ENCODE results near the gene MRGPRE.

MRGPRE gene

DNA sequence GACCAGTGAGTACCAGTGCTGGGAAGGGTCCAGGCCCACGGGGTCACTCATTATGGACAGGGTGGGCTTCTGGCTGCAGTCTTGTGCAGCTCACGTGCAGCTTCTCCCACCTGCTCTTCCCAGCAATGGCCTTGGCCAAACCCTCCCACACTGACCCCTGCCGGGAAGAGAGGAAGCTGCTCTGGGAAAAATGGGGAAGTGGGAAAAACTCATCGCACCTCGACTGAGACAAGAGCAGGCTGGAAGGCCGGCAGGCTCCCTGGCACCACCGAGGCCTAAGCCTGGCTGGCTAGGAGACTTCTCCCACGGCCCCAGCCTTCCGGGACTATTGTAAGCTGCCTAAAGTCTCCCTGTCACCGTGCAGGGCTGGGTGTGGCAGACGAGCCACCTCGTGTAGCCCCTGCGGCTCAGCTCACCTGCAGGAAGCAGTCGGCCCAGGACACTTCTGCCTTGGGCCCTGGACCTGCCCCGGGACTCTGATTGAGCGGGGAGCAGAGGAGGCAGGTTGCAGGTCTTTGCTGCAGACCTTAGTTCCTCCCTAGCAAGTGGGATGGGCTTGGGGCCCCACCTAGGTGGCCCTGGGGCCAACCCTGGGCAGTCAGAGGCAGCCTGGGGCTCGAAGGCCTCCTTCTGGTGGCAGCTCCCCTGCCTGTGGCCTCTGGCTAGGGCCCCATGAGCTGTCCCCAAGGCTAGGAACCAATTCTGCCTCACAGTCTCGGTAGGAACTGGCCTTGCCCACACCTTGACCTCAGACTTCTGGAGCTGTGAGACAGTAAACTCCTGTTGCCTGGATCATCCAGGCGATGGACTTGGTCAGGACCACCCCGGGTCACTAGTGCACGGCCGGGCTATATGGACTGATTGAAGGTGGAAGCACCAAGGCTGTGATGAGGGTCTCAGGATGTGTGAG is 36.7 kb downstream of the MRGPRE start:
- Histone ChIP-seq H3K27ac (ENCODE audit: insufficient read depth in 1 of 2, low read depth in 1 of 2, low read length in 2 of 2, poor library complexity in 1 of 2, severe bottlenecking in 2 of 2) (no peak overlapping the region), H3K9me3 (ENCODE audit: control extremely low read depth in 1 of 5, control insufficient read depth in 4 of 5, insufficient read depth in 2 of 5, low read depth in 1 of 5, low read length in 4 of 5) (no peaks in the 10 kb centered on the region), H3K36me3 (ENCODE audit: control insufficient read depth in 4 of 4, insufficient read depth in 4 of 4, low read length in 3 of 4) (no peaks in the 10 kb centered on the region), H3K27me3 (replicated peaks in 2 of 5; ENCODE audit: control insufficient read depth in 4 of 5, insufficient read depth in 5 of 5, low read length in 4 of 5) (peaks cover 0 to 5% (median 0%) of the 10 kb centered on the region in 5 experiments), H3K4me1 (ENCODE audit: control extremely low read depth in 1 of 4, control insufficient read depth in 4 of 4, insufficient read depth in 4 of 4, low read length in 3 of 4) (peaks cover 0 to 10% (median 2%) of the 10 kb centered on the region in 4 experiments), H3K4me3 (ENCODE audit: control insufficient read depth in 1 of 7, extremely low read depth in 1 of 7, insufficient read depth in 4 of 7, low read depth in 2 of 7, low read length in 6 of 7) (no peak overlapping the region)
- ChIA-PET POLR2A (no interaction called here), CTCF (interaction anchor here (1.0 to 1.8 kb wide), 7 partner anchors 10 to 86 kb away, joined by 3 to 6 read pairs (median 4); no protein-coding TSS in a partner anchor)
- WGBS (ENCODE audit: insufficient coverage) = 78% methylated on average over 21 of the region's 22 CpGs
- no peak for DNase-seq

DNA sequence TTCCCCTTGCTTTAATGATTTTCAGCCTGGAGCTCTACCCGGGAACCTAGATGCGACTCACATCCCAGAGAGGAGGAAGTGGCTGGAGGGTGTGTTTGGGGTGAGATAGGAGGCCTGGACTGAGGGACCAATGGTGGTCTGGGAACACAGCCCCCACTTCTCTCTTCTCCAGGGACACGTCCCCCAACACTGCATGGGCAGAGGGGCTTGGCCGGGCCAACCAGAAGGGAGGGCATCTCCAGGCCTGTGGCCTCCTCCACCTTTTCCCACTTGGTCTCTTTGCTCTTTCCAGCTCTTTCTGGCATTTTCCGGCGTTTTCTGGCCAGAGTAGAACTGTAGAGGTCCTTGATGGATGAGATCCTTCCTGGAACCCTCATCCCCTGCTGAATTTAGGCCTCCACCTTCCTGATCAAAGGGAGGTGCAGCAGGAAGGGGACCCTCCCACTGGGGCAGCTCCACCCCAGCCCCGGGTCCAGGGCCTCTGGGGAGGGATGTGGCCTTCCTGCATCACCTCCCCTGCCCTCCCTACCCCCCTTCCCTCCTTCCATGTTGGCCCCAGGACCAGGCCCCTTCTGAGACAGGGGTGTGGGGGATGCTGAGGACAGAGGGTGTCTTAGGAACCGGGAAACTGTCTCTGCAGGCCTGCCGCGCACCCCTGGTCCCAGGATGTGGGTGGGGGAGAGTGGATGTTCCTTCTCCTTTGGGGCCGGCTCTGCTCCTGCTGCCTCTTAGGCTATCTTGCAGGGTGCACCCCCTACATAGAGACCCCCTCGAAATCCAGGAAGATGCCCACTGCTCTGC is 38.0 kb downstream of the MRGPRE start:
- Histone ChIP-seq H3K27ac (ENCODE audit: insufficient read depth in 1 of 2, low read depth in 1 of 2, low read length in 2 of 2, poor library complexity in 1 of 2, severe bottlenecking in 2 of 2) (no peak overlapping the region), H3K9me3 (ENCODE audit: control extremely low read depth in 1 of 5, control insufficient read depth in 4 of 5, insufficient read depth in 2 of 5, low read depth in 1 of 5, low read length in 4 of 5) (no peaks in the 10 kb centered on the region), H3K27me3 (replicated peaks in 2 of 5; ENCODE audit: control insufficient read depth in 4 of 5, insufficient read depth in 5 of 5, low read length in 4 of 5) (no peaks in the 10 kb centered on the region), H3K4me1 (ENCODE audit: control extremely low read depth in 1 of 4, control insufficient read depth in 4 of 4, insufficient read depth in 4 of 4, low read length in 3 of 4) (peaks cover 0 to 10% (median 2%) of the 10 kb centered on the region in 4 experiments), H3K36me3 (ENCODE audit: control insufficient read depth in 4 of 4, insufficient read depth in 4 of 4, low read length in 3 of 4) (no peaks in the 10 kb centered on the region), H3K4me3 (ENCODE audit: control insufficient read depth in 1 of 7, extremely low read depth in 1 of 7, insufficient read depth in 4 of 7, low read depth in 2 of 7, low read length in 6 of 7) (no peak overlapping the region)
- ChIA-PET CTCF (interaction anchor here (1.1 to 1.2 kb wide), 2 partner anchors 14 to 85 kb away, joined by 3 read pairs; no protein-coding TSS in a partner anchor), POLR2A (no interaction called here)
- WGBS (ENCODE audit: insufficient coverage) = 87% methylated on average over 9 of the region's 12 CpGs
- no peak for DNase-seq

DNA sequence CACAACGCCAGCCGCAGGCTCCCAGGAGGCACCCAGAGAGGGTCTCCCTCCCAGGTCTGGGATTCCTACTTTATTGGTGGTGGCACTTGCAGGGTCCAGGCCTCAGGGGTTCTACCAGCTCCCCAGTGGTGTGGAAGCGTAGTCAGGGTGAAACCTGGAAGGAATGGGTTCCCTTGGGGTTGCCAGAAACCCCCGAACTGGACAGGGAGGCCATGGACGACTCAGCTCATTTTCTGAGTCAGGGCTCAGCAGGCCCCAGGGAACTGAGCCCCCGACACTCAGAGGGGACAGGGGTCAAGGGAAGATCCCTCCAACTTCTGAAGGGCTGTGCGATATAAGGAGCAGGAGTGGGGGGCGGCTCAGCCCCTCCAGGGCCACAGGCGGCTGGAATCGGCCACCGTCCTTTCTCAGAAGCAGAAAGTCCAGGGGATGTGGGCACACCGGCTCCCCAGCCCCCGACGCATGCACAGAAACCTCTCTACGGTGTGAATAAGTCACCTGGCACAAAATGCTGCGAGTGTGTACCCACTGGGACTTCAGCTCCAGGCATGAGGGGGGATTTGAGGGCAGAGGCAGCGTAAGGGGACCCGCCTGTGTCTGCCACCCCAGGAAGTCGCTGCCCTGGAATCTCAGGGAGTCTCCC is 38.7 kb downstream of the MRGPRE start:
- H3K27ac ChIP-seq (ENCODE audit: insufficient read depth in 1 of 2, low read depth in 1 of 2, low read length in 2 of 2, poor library complexity in 1 of 2, severe bottlenecking in 2 of 2) = no peak overlapping the region
- POLR2A ChIA-PET = no interaction called here
- H3K27me3 ChIP-seq (replicated peaks in 2 of 5; ENCODE audit: control insufficient read depth in 4 of 5, insufficient read depth in 5 of 5, low read length in 4 of 5) = no peaks in the 10 kb centered on the region
- no peaks in the 10 kb centered on the region for H3K9me3 ChIP-seq (ENCODE audit: control extremely low read depth in 1 of 5, control insufficient read depth in 4 of 5, insufficient read depth in 2 of 5, low read depth in 1 of 5, low read length in 4 of 5)
- no peaks in the 10 kb centered on the region for H3K36me3 ChIP-seq (ENCODE audit: control insufficient read depth in 4 of 4, insufficient read depth in 4 of 4, low read length in 3 of 4)
- DNase-seq = no peak
- WGBS (ENCODE audit: insufficient coverage) = 87% methylated on average over 18 of the region's 19 CpGs
- H3K4me1 ChIP-seq (ENCODE audit: control extremely low read depth in 1 of 4, control insufficient read depth in 4 of 4, insufficient read depth in 4 of 4, low read length in 3 of 4) = peaks cover 0 to 10% (median 2%) of the 10 kb centered on the region in 4 experiments
- CTCF ChIA-PET = interaction anchor here (1.1 kb wide), 1 partner anchor 15 kb away, joined by 3 read pairs; no protein-coding TSS in a partner anchor
- no peak overlapping the region for H3K4me3 ChIP-seq (ENCODE audit: control insufficient read depth in 1 of 7, extremely low read depth in 1 of 7, insufficient read depth in 4 of 7, low read depth in 2 of 7, low read length in 6 of 7)

DNA sequence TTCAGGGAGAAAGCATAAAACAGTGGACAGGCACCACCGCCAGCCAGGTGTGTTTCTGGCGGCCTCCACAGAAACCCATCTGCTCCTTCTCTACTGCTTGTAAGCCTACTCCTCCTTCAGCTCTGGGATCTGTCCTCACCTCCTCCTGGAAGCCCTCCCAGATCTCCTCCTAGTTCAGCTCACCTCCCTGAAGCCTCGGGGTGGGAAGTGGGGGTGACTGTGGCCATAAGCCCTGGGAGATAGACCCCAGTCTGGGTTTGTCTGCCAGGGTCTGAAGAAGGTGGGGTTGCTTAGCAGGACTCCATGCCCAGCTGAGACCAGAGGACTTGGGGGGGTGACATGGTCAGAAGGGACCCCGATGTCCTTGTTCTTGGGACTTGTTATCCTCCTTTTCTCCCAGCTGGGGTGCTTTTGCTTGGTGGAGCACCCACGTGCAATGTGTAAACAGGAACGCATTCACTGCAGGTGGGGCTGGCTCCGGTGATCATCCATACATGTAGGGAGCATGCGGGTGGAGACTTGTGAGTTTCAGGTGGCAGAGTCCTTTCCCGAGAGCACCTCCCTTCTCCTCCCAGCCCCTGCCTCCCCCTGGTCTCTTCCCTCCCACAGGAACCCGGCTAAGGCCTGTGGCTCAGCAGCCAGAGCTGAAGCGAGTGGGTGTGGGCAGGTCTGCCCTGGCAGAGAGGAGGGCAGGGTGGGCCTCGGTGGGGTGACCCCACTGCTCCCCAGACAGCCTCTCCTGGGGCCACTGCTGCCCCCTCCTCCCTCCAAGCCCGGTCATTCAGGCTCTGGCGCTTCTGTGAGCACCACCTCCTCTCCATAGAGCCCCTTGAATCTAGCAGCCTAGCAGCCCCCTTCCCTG is 39.5 kb downstream of the MRGPRE start:
- Histone ChIP-seq H3K27me3 (replicated peaks in 2 of 5; ENCODE audit: control insufficient read depth in 4 of 5, insufficient read depth in 5 of 5, low read length in 4 of 5) (no peaks in the 10 kb centered on the region), H3K4me3 (ENCODE audit: control insufficient read depth in 1 of 7, extremely low read depth in 1 of 7, insufficient read depth in 4 of 7, low read depth in 2 of 7, low read length in 6 of 7) (no peak overlapping the region), H3K9me3 (ENCODE audit: control extremely low read depth in 1 of 5, control insufficient read depth in 4 of 5, insufficient read depth in 2 of 5, low read depth in 1 of 5, low read length in 4 of 5) (no peaks in the 10 kb centered on the region), H3K27ac (ENCODE audit: insufficient read depth in 1 of 2, low read depth in 1 of 2, low read length in 2 of 2, poor library complexity in 1 of 2, severe bottlenecking in 2 of 2) (no peak overlapping the region), H3K4me1 (ENCODE audit: control extremely low read depth in 1 of 4, control insufficient read depth in 4 of 4, insufficient read depth in 4 of 4, low read length in 3 of 4) (peaks cover 0 to 10% (median 2%) of the 10 kb centered on the region in 4 experiments), H3K36me3 (ENCODE audit: control insufficient read depth in 4 of 4, insufficient read depth in 4 of 4, low read length in 3 of 4) (no peaks in the 10 kb centered on the region)
- ChIA-PET POLR2A (interaction anchor here (1.0 kb wide), 1 partner anchor 28 kb away, joined by 3 read pairs; no protein-coding TSS in a partner anchor), CTCF (interaction anchor here (1.0 to 1.1 kb wide), 2 partner anchors 12 to 16 kb away, joined by 3 read pairs; no protein-coding TSS in a partner anchor)
- WGBS (ENCODE audit: insufficient coverage) = 94% methylated on average over 9 of the region's 14 CpGs
- DNase-seq = no peak

DNA sequence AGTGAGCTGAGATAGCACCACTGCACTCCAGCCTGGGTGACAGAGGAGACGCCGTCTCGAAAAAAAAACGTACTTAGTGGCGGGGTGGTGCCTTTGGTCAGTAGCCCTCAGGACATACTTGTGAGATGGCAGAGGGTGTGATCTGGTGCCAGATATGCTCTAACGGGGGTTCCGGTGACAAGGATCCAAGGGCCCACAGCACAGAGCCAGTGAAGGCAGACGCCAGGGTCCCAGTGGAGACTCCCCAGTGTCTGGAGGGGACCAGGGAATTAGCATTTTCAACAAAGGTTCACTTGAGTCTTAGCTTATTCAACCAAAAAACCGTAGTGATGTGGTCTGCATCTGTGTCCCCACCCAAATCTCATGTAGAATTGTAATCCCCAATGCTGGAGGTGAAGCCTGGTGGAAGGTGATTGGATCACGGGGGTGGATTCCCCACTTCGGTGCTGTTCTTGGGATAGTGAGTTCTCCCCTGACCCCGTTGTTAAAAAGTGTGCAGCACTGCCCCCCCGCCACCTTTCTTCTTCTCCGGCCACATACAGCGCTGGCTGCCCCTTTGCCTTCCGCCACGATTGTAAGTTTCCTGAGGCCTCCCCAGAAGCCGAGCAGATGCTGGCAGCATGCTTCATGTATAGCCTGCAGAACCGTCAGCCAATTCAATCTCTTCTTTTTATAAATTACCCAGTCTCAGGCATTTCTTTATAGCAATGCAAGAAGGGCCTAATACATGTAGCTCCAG is 40.5 kb downstream of the MRGPRE start:
- WGBS (ENCODE audit: insufficient coverage) = 97% methylated on average over 16 of the region's 19 CpGs
- Histone ChIP-seq H3K4me3 (ENCODE audit: control insufficient read depth in 1 of 7, extremely low read depth in 1 of 7, insufficient read depth in 4 of 7, low read depth in 2 of 7, low read length in 6 of 7) (no peak overlapping the region), H3K9me3 (ENCODE audit: control extremely low read depth in 1 of 5, control insufficient read depth in 4 of 5, insufficient read depth in 2 of 5, low read depth in 1 of 5, low read length in 4 of 5) (no peaks in the 10 kb centered on the region), H3K4me1 (ENCODE audit: control extremely low read depth in 1 of 4, control insufficient read depth in 4 of 4, insufficient read depth in 4 of 4, low read length in 3 of 4) (peaks cover 0 to 10% (median 2%) of the 10 kb centered on the region in 4 experiments), H3K27ac (ENCODE audit: insufficient read depth in 1 of 2, low read depth in 1 of 2, low read length in 2 of 2, poor library complexity in 1 of 2, severe bottlenecking in 2 of 2) (no peak overlapping the region), H3K36me3 (ENCODE audit: control insufficient read depth in 4 of 4, insufficient read depth in 4 of 4, low read length in 3 of 4) (no peaks in the 10 kb centered on the region), H3K27me3 (replicated peaks in 2 of 5; ENCODE audit: control insufficient read depth in 4 of 5, insufficient read depth in 5 of 5, low read length in 4 of 5) (no peaks in the 10 kb centered on the region)
- DNase-seq = no peak
- ChIA-PET POLR2A (interaction anchor here (1.0 kb wide), 1 partner anchor 27 kb away, joined by 3 read pairs; no protein-coding TSS in a partner anchor), CTCF (interaction anchor here (1.0 kb wide), 1 partner anchor 13 kb away, joined by 3 read pairs; no protein-coding TSS in a partner anchor)

DNA sequence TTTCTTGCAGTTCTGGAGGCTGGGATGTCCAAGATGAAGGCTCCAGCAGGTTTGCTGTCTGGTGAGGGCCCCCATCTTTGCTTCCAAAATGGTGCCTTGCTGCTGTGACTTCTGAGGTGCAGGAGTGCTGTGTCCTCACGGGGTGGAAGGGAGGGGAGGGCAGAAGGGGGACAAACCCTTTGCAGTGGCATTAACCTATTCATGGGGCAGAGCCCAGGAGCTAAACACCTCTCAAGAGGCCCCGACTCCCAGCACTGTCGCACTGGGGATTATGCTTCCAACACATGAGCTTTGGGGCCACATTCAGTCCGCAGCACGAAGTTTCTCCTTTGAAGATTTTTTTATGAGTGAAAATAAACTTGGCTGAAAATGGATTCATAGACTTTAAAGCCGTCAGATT is 41.6 kb downstream of the MRGPRE start:
- Histone ChIP-seq H3K9me3 (ENCODE audit: control extremely low read depth in 1 of 5, control insufficient read depth in 4 of 5, insufficient read depth in 2 of 5, low read depth in 1 of 5, low read length in 4 of 5) (no peaks in the 10 kb centered on the region), H3K36me3 (ENCODE audit: control insufficient read depth in 4 of 4, insufficient read depth in 4 of 4, low read length in 3 of 4) (no peaks in the 10 kb centered on the region), H3K4me1 (ENCODE audit: control extremely low read depth in 1 of 4, control insufficient read depth in 4 of 4, insufficient read depth in 4 of 4, low read length in 3 of 4) (peaks cover 0 to 7% (median 1%) of the 10 kb centered on the region in 4 experiments), H3K27me3 (replicated peaks in 2 of 5; ENCODE audit: control insufficient read depth in 4 of 5, insufficient read depth in 5 of 5, low read length in 4 of 5) (no peaks in the 10 kb centered on the region), H3K27ac (ENCODE audit: insufficient read depth in 1 of 2, low read depth in 1 of 2, low read length in 2 of 2, poor library complexity in 1 of 2, severe bottlenecking in 2 of 2) (no peak overlapping the region), H3K4me3 (ENCODE audit: control insufficient read depth in 1 of 7, extremely low read depth in 1 of 7, insufficient read depth in 4 of 7, low read depth in 2 of 7, low read length in 6 of 7) (no peak overlapping the region)
- ChIA-PET CTCF (interaction anchor here (1.4 kb wide), 1 partner anchor 115 kb away, joined by 4 read pairs; no protein-coding TSS in a partner anchor), POLR2A (no interaction called here)
- 98% methylated on average over 6 of the region's 6 CpGs for WGBS (ENCODE audit: insufficient coverage)
- no peak for DNase-seq
